ENCODE results near the gene MYEF2. TPM values are rescaled to one million over a fixed set of nuclear protein-coding genes. Genes with fewer than 3 reads are reported as not detected.

Gene MYEF2
- total RNA-seq, 1 donor from 2014 or later, result 23.1 TPM

- ChIA-PET CTCF (no interaction called here), POLR2A (no interaction called here)
- intact Hi-C loops (cut with micrococcal nuclease), result no loop called here
- Mint-ChIP-seq H3K27me3 (no peaks in the 10 kb centered on the region), H3K4me3 (no peak overlapping the region), H3K9me3 (no peaks in the 10 kb centered on the region), H3K27ac (no peak overlapping the region), H3K36me3 (ENCODE audit: low read depth) (peaks cover 23% of the 10 kb centered on the region), H3K4me1 (peaks cover 2% of the 10 kb centered on the region)
- ATAC-seq (ENCODE audit: low read depth), result no peak
- DNase-seq, result no peak
- TF ChIP-seq CTCF (IDR thresholded peaks at IDR 0.05), result no peak
These were observed 28.2 kb downstream of the MYEF2 start for GRCh38 chr15:48149858-48150257.

GRCh38 chr15:48147358-48147757 is 30.7 kb downstream of the MYEF2 start:
- TF ChIP-seq CTCF (IDR thresholded peaks at IDR 0.05), result no peak
- no peak overlapping the region for H3K27ac Mint-ChIP-seq
- ChIA-PET POLR2A (no interaction called here), CTCF (no interaction called here)
- no peaks in the 10 kb centered on the region for H3K27me3 Mint-ChIP-seq
- DNase-seq, result no peak
- H3K4me3 Mint-ChIP-seq, result no peak overlapping the region
- peaks cover 3% of the 10 kb centered on the region for H3K4me1 Mint-ChIP-seq
- intact Hi-C loops (cut with micrococcal nuclease), result no loop called here
- no peaks in the 10 kb centered on the region for H3K9me3 Mint-ChIP-seq
- H3K36me3 Mint-ChIP-seq (ENCODE audit: low read depth), result peaks cover 25% of the 10 kb centered on the region
- no peak for ATAC-seq (ENCODE audit: low read depth)

GRCh38 chr15:48145923-48146322 is 32.2 kb downstream of the MYEF2 start:
- intact Hi-C loops (cut with micrococcal nuclease), result no loop called here
- H3K27ac Mint-ChIP-seq, result no peak overlapping the region
- POLR2A ChIA-PET, result no interaction called here

GRCh38 chr15:48144889-48145288 is 33.2 kb downstream of the MYEF2 start:
- no peaks in the 10 kb centered on the region for H3K27me3 Mint-ChIP-seq
- H3K27ac Mint-ChIP-seq, result no peak overlapping the region
- H3K9me3 Mint-ChIP-seq, result no peaks in the 10 kb centered on the region
- TF ChIP-seq CTCF (IDR thresholded peaks at IDR 0.05), result no peak
- no peak for ATAC-seq (ENCODE audit: low read depth)
- intact Hi-C loops (cut with micrococcal nuclease), result no loop called here
- H3K4me1 Mint-ChIP-seq, result peaks cover 3% of the 10 kb centered on the region
- DNase-seq, result no peak
- no peak overlapping the region for H3K4me3 Mint-ChIP-seq
- H3K36me3 Mint-ChIP-seq (ENCODE audit: low read depth), result peaks cover 18% of the 10 kb centered on the region
- ChIA-PET POLR2A (no interaction called here), CTCF (no interaction called here)

More at GRCh38 chr15:48145923-48146322, 32.2 kb downstream of the MYEF2 start:
- Mint-ChIP-seq H3K36me3 (ENCODE audit: low read depth) (peaks cover 20% of the 10 kb centered on the region), H3K27me3 (no peaks in the 10 kb centered on the region), H3K4me1 (peaks cover 3% of the 10 kb centered on the region), H3K9me3 (no peaks in the 10 kb centered on the region), H3K4me3 (no peak overlapping the region)
- no peak for DNase-seq
- CTCF ChIA-PET, result no interaction called here
- no peak for TF ChIP-seq CTCF (IDR thresholded peaks at IDR 0.05)
- ATAC-seq (ENCODE audit: low read depth), result no peak

GRCh38 chr15:48143856-48144255 is 34.2 kb downstream of the MYEF2 start:
- peaks cover 11% of the 10 kb centered on the region for H3K36me3 Mint-ChIP-seq (ENCODE audit: low read depth)
- H3K4me1 Mint-ChIP-seq, result peaks cover 3% of the 10 kb centered on the region
- TF ChIP-seq CTCF (IDR thresholded peaks at IDR 0.05), result no peak
- DNase-seq, result no peak
- H3K9me3 Mint-ChIP-seq, result no peaks in the 10 kb centered on the region
- CTCF ChIA-PET, result no interaction called here
- H3K4me3 Mint-ChIP-seq, result no peak overlapping the region
- POLR2A ChIA-PET, result no interaction called here
- no peak for ATAC-seq (ENCODE audit: low read depth)
- intact Hi-C loops (cut with micrococcal nuclease), result no loop called here
- H3K27me3 Mint-ChIP-seq, result no peaks in the 10 kb centered on the region
- H3K27ac Mint-ChIP-seq, result no peak overlapping the region

Data from activated B cell treated with CpG ODN at 0.5 μM for 24 hours (primary cell).